ENCODE results near the gene PALD1.

GRCh38 chr10:70535001-70535400, 56.4 kb downstream of the PALD1 start:
- TF ChIP-seq, protein P1, sequence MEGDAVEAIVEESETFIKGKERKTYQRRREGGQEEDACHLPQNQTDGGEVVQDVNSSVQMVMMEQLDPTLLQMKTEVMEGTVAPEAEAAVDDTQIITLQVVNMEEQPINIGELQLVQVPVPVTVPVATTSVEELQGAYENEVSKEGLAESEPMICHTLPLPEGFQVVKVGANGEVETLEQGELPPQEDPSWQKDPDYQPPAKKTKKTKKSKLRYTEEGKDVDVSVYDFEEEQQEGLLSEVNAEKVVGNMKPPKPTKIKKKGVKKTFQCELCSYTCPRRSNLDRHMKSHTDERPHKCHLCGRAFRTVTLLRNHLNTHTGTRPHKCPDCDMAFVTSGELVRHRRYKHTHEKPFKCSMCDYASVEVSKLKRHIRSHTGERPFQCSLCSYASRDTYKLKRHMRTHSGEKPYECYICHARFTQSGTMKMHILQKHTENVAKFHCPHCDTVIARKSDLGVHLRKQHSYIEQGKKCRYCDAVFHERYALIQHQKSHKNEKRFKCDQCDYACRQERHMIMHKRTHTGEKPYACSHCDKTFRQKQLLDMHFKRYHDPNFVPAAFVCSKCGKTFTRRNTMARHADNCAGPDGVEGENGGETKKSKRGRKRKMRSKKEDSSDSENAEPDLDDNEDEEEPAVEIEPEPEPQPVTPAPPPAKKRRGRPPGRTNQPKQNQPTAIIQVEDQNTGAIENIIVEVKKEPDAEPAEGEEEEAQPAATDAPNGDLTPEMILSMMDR (IDR thresholded peaks at IDR 0.05): no peak
- TF ChIP-seq POLR2A (IDR thresholded peaks at IDR 0.05): no peak

Measured in lower leg skin (tissue), 3 donors.